Measurements from ENCODE around the gene GLOD4.

Gene GLOD4

GRCh38 chr17:733743-734142 lies 48.3 kb downstream of the GLOD4 start:
- DNase-seq, result no peak

- no peak for DNase-seq
These were observed 49.0 kb downstream of the GLOD4 start for GRCh38 chr17:732902-733720.

- DNase-seq, result peak; percentile 23
These were observed 49.8 kb downstream of the GLOD4 start, which contains the start of gene TLCD3A for GRCh38 chr17:732067-732901. Gene TLCD3A, plus strand, starts transcription at chr17:732596. Its CDS starts 52 bp downstream, at chr17:732648.

- DNase-seq, result no peak
These were observed 50.4 kb downstream of the GLOD4 start for GRCh38 chr17:731644-732066.

GRCh38 chr17:728911-729310 lies 53.2 kb downstream of the GLOD4 start:
- DNase-seq, result no peak

- no peak for DNase-seq
These were observed 55.7 kb downstream of the GLOD4 start for GRCh38 chr17:726271-726919.

- no peak for DNase-seq
These were observed 56.3 kb downstream of the GLOD4 start for GRCh38 chr17:725746-726145.

- DNase-seq, result no peak
These were observed 57.0 kb downstream of the GLOD4 start for GRCh38 chr17:725084-725483.

- no peak for DNase-seq
These were observed 60.5 kb downstream of the GLOD4 start for GRCh38 chr17:721540-721937.

GRCh38 chr17:720706-721539 lies 61.2 kb downstream of the GLOD4 start:
- DNase-seq, result no peak

- no peak for DNase-seq
These were observed 64.0 kb downstream of the GLOD4 start for GRCh38 chr17:718075-718474.
